OCI-LY7 (cell line): Measurements from ENCODE around the gene SNRPF. TPM values are rescaled to one million over a fixed set of nuclear protein-coding genes. Genes with fewer than 3 reads are reported as not detected.

Experiments
- BruUV-seq: library from RNA; stranded (reverse); fragments of 400-500 nt; replicated peaks from 2 replicates; lab custom pipeline; 2021; lab: Mats Ljungman, UMichigan
- CTCF ChIA-PET: fragments of 300-600 bp; sonication (Branson Sonifier 250); formaldehyde crosslinking; loops from one replicate; lab custom pipeline; 2022; ENCODE audit warnings: antibody characterized with exemption; ENCODE audit not compliant: unreplicated experiment; lab: Charles Lee
- POLR2A ChIA-PET: fragments of 300-600 bp; sonication (Branson Sonifier 250); formaldehyde crosslinking; loops from one replicate; lab custom pipeline; 2022; ENCODE audit warnings: antibody characterized with exemption; lab: Charles Lee
- DNase-seq: peaks from one replicate; pipeline ENCODE4 v3.0.0-alpha.2; 2015; ENCODE audit warnings: low spot score
- H2AFZ ChIP-seq: fragments of 200-600 bp; sonication (generic), shearing (Covaris generic); 2 replicates; pipeline ENCODE4 v1.6.1; 2014; ENCODE audit warnings: mild to moderate bottlenecking, antibody characterized with exemption, low read length, moderate library complexity
- H3K27ac ChIP-seq: fragments of 200-600 bp; sonication (generic); 2 replicates; pipeline ENCODE4 v1.5.1; 2014; ENCODE audit warnings: mixed run types, low read depth, mild to moderate bottlenecking, moderate library complexity, low read length, inconsistent platforms; ENCODE audit not compliant: poor library complexity, severe bottlenecking
- H3K36me3 ChIP-seq: fragments of 200-600 bp; sonication (generic); 2 replicates; pipeline ENCODE4 v1.6.1; 2014; ENCODE audit warnings: mild to moderate bottlenecking, antibody characterized with exemption, low read length, moderate library complexity, mixed read lengths; ENCODE audit not compliant: insufficient read depth
- H3K4me1 ChIP-seq: fragments of 200-600 bp; sonication (generic); 2 replicates; pipeline ENCODE4 v1.5.1; 2014; ENCODE audit warnings: mild to moderate bottlenecking, low read length; ENCODE audit not compliant: insufficient read depth, poor library complexity, severe bottlenecking
- H3K4me2 ChIP-seq: fragments of 200-600 bp; sonication (generic); 2 replicates; pipeline ENCODE4 v1.6.1; 2014; ENCODE audit warnings: mild to moderate bottlenecking, low read length
- H3K4me3 ChIP-seq: fragments of 200-600 bp; sonication (generic); 2 replicates; pipeline ENCODE4 v1.5.1; 2014; ENCODE audit warnings: mild to moderate bottlenecking, low read depth, low read length; ENCODE audit not compliant: poor library complexity, severe bottlenecking
- H3K79me2 ChIP-seq: fragments of 200-600 bp; sonication (generic); 2 replicates; pipeline ENCODE4 v1.6.1; 2016; ENCODE audit warnings: low read depth, mild to moderate bottlenecking, low read length, moderate library complexity, mixed read lengths; ENCODE audit not compliant: insufficient read depth
- H3K9me2 ChIP-seq: fragments of 200-600 bp; sonication (generic); 2 replicates; pipeline ENCODE4 v1.6.1; 2016; ENCODE audit warnings: mild to moderate bottlenecking, low read length, mixed read lengths; ENCODE audit not compliant: insufficient read depth
- H3K9me3 ChIP-seq: fragments of 200-600 bp; sonication (generic); 2 replicates; pipeline ENCODE4 v1.6.1; 2014; ENCODE audit warnings: mild to moderate bottlenecking, mixed run types, low read length, mixed read lengths
- H4K20me1 ChIP-seq: fragments of 200-600 bp; sonication (generic); 2 replicates; pipeline ENCODE4 v1.6.1; 2014; ENCODE audit warnings: mild to moderate bottlenecking, antibody characterized with exemption, low read length, moderate library complexity, mixed read lengths; ENCODE audit not compliant: insufficient read depth
- EZH2phosphoT487 ChIP-seq: fragments of 200-600 bp; sonication (generic); IDR thresholded peaks from 2 replicates; pipeline ENCODE4 v1.6.1; 2018; ENCODE audit warnings: low read depth, borderline replicate concordance, mild to moderate bottlenecking, mixed run types, antibody characterized with exemption, low read length, moderate library complexity, mixed read lengths
- intact Hi-C: fragments of 100-400 bp; cut with micrococcal nuclease; formaldehyde crosslinking; loops from one replicate; pipeline ENCODE4 v1.10.0; 2022; ENCODE audit not compliant: unreplicated experiment
- total RNA-seq, 2 experiments: library from RNA; depleted of rRNA in 1 of 2; stranded (reverse); fragments of >200 nt in 1 of 2; shearing (Covaris generic) in 1 of 2; gene quantifications; 2 replicates each; pipeline ENCODE4 v1.2.3, GENCODE V29; 2014 to 2022
- TF ChIP-seq, protein P1 (sequence below): fragments of 200-600 bp; sonication (generic); conservative IDR thresholded peaks from 2 replicates; pipeline ENCODE4 v1.5.1; 2014; ENCODE audit warnings: mild to moderate bottlenecking, antibody characterized with exemption, low read length, moderate library complexity, mixed read lengths

The SNRPF gene
- total RNA-seq, 2 experiments from 2014 or later, result 34.9 to 53.2 TPM

GRCh38 chr12:95859947-95860850, 1.4 kb downstream of the SNRPF start:
- H2AFZ ChIP-seq, result no peak overlapping the region
- 0 out of 2 replicates have a peak, but pooled peaks cover 6% of the 10 kb centered on the region for H4K20me1 ChIP-seq
- no peak overlapping the region for H3K27ac ChIP-seq
- no peaks in the 10 kb centered on the region for H3K9me2 ChIP-seq
- H3K36me3 ChIP-seq, result peaks cover 52% of the 10 kb centered on the region
- peaks cover 64% of the 10 kb centered on the region for H3K79me2 ChIP-seq
- ChIA-PET POLR2A (interaction anchor here (0.6 to 2.2 kb wide), 5 partner anchors 10 to 167 kb away, joined by 3 to 8 read pairs (median 4); no protein-coding TSS in a partner anchor), CTCF (no interaction called here)
- no peak for TF ChIP-seq EZH2phosphoT487
- TF ChIP-seq, protein P1, sequence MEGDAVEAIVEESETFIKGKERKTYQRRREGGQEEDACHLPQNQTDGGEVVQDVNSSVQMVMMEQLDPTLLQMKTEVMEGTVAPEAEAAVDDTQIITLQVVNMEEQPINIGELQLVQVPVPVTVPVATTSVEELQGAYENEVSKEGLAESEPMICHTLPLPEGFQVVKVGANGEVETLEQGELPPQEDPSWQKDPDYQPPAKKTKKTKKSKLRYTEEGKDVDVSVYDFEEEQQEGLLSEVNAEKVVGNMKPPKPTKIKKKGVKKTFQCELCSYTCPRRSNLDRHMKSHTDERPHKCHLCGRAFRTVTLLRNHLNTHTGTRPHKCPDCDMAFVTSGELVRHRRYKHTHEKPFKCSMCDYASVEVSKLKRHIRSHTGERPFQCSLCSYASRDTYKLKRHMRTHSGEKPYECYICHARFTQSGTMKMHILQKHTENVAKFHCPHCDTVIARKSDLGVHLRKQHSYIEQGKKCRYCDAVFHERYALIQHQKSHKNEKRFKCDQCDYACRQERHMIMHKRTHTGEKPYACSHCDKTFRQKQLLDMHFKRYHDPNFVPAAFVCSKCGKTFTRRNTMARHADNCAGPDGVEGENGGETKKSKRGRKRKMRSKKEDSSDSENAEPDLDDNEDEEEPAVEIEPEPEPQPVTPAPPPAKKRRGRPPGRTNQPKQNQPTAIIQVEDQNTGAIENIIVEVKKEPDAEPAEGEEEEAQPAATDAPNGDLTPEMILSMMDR, result no peak
- peaks cover 25% of the 10 kb centered on the region for H3K9me3 ChIP-seq
- no TSS peak for BruUV-seq
- peak overlapping the region; percentile 98 for H3K4me3 ChIP-seq
- peak overlapping the region; percentile 94 for H3K4me2 ChIP-seq
- no peak for DNase-seq
- intact Hi-C loops, result loop anchor here (2.0 kb wide), 1 partner anchor 83 kb away; the partner anchor contains the start of genes AMDHD1 and CCDC38
- peaks cover 14% of the 10 kb centered on the region for H3K4me1 ChIP-seq

DNA sequence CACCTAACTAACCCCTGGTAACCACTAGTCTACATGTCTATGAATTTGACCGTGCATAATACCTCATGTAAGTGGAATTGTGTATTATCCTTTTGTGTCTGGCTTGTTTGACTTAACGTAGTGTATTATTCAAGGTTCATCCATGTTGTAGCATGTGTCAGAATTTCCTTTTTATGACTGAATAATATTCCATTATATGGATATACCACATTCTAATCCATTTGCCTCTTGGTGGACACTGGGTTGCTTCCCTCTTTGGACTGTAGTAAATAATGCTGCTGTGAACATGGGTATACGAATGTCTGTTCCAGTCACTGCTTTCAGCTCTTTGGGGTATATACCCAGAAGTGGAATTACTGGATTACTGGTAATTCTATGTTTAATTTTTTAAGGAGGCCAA, 3.3 kb downstream of the SNRPF start:
- no peak for DNase-seq
- Histone ChIP-seq H3K4me3 (no peak overlapping the region), H3K79me2 (peaks cover 72% of the 10 kb centered on the region), H4K20me1 (0 out of 2 replicates have a peak, but pooled peaks cover 6% of the 10 kb centered on the region), H3K9me2 (no peaks in the 10 kb centered on the region), H3K4me1 (peaks cover 14% of the 10 kb centered on the region), H3K27ac (no peak overlapping the region), H2AFZ (no peak overlapping the region), H3K36me3 (peaks cover 69% of the 10 kb centered on the region), H3K9me3 (peaks cover 25% of the 10 kb centered on the region), H3K4me2 (no peak overlapping the region)
- intact Hi-C loops, result no loop called here
- no peak for TF ChIP-seq EZH2phosphoT487
- TF ChIP-seq, protein P1, result no peak
- CTCF ChIA-PET, result no interaction called here
- POLR2A ChIA-PET, result interaction anchor here (0.6 kb wide), 1 partner anchor 11 kb away, joined by 3 read pairs; no protein-coding TSS in a partner anchor
- BruUV-seq, result no TSS peak
